GM12878 (cell line): ENCODE data around the gene SH2D7. TPM values are rescaled to one million over a fixed set of nuclear protein-coding genes. Genes with fewer than 3 reads are reported as not detected.

Experiments used
- ATAC-seq: fragments of 200-7000 bp; cut with Tn5 transposase; 3 replicates; pipeline ENCODE4 v1.9.1; 2020; ENCODE audit warnings: mild to moderate bottlenecking, moderate library complexity
- BruUV-seq: library from RNA; stranded (reverse); fragments of 400-500 nt; replicated peaks from 2 replicates; lab custom pipeline; 2021; lab: Mats Ljungman, UMichigan
- CTCF ChIA-PET: fragments of 300-600 bp; sonication (Branson Sonifier 250); formaldehyde crosslinking; extraction: SDS; loops from one replicate; lab custom pipeline; 2021; ENCODE audit warnings: inconsistent platforms; lab: Yijun Ruan, JAX
- POLR2A ChIA-PET: fragments of 350-600 bp; formaldehyde crosslinking; extraction: SDS; loops from one replicate; lab custom pipeline; 2021; ENCODE audit warnings: inconsistent platforms; lab: Charles Lee
- RAD21 ChIA-PET: fragments of 300-600 bp; sonication (Branson Sonifier 250); formaldehyde crosslinking; loops from one replicate; lab custom pipeline; 2023; ENCODE audit warnings: antibody characterized with exemption; ENCODE audit not compliant: unreplicated experiment; lab: Charles Lee
- SMC1A ChIA-PET: fragments of 300-600 bp; sonication (Branson Sonifier 250); formaldehyde crosslinking; loops from one replicate; lab custom pipeline; 2023; ENCODE audit not compliant: unreplicated experiment, uncharacterized antibody; lab: Charles Lee
- DNase-seq: peaks from one replicate; pipeline ENCODE4 v3.0.0-alpha.2; 2011; ENCODE audit warnings: low read depth, low spot score
- FAIRE-seq: peaks from 3 replicates; lab custom pipeline; 2011; peaks lifted over from hg19 to GRCh38; lab: Jason Lieb, UNC
- H2AFZ ChIP-seq: 2 replicates; pipeline ENCODE4 v1.6.0; 2011; ENCODE audit warnings: low read depth, low read length, control low read depth; ENCODE audit not compliant: control insufficient read depth
- H3K27ac ChIP-seq: 2 replicates; pipeline ENCODE4 v1.5.1; 2011; ENCODE audit warnings: control low read depth; ENCODE audit not compliant: control insufficient read depth, insufficient read depth
- H3K27me3 ChIP-seq, 2 experiments: replicated peaks in 1 of 2; 2 replicates each; pipeline versions ENCODE4 v1.6.0 to v1.6.1; 2011; ENCODE audit warnings: low read length in 1 of 2; ENCODE audit not compliant: control insufficient read depth in 2 of 2, insufficient read depth in 2 of 2
- H3K36me3 ChIP-seq, 2 experiments: 2 replicates each; pipeline ENCODE4 v1.5.1; 2011; ENCODE audit warnings: low read length in 1 of 2; ENCODE audit not compliant: control insufficient read depth in 2 of 2, insufficient read depth in 2 of 2
- H3K4me1 ChIP-seq: 2 replicates; pipeline ENCODE4 v1.6.1; 2011; ENCODE audit warnings: mild to moderate bottlenecking, low read length, moderate library complexity, mixed read lengths; ENCODE audit not compliant: control insufficient read depth, insufficient read depth
- H3K4me2 ChIP-seq: 2 replicates; pipeline ENCODE4 v1.6.0; 2011; ENCODE audit warnings: control low read depth; ENCODE audit not compliant: control insufficient read depth, insufficient read depth
- H3K4me3 ChIP-seq: fragments of 200-600 bp; sonication (generic); 2 replicates; pipeline ENCODE4 v1.5.1; 2016
- H3K79me2 ChIP-seq: 2 replicates; pipeline ENCODE4 v1.6.0; 2011; ENCODE audit warnings: low read length; ENCODE audit not compliant: control insufficient read depth, insufficient read depth
- H3K9ac ChIP-seq: 2 replicates; pipeline ENCODE4 v1.8.0; 2011; ENCODE audit warnings: low read length, control low read depth, mixed read lengths; ENCODE audit not compliant: control insufficient read depth, insufficient read depth
- H3K9me3 ChIP-seq: replicated peaks from 3 replicates; pipeline ENCODE4 v1.5.1; 2011; ENCODE audit warnings: mild to moderate bottlenecking, low read length; ENCODE audit not compliant: control insufficient read depth, insufficient read depth
- H4K20me1 ChIP-seq: 2 replicates; pipeline ENCODE4 v1.6.0; 2011; ENCODE audit not compliant: control insufficient read depth, insufficient read depth
- EP300 ChIP-seq, 2 experiments: fragments of 150-350 bp in 1 of 2; IDR thresholded peaks; 2 replicates each; pipeline ENCODE4 v1.6.1; 2011 to 2012; ENCODE audit warnings: low read depth in 2 of 2, low read length in 2 of 2, borderline replicate concordance in 1 of 2, improper control_type of control experiment in 1 of 2, inconsistent platforms in 1 of 2; ENCODE audit not compliant: control insufficient read depth in 1 of 2
- NFXL1 ChIP-seq: fragments of 450-650 bp; IDR thresholded peaks from 2 replicates; pipeline ENCODE4 v1.6.1; 2017; ENCODE audit warnings: antibody characterized with exemption, mild to moderate bottlenecking, borderline replicate concordance
- WGBS: methylation state at CpG from one replicate; pipeline ENCODE4 v1.1.6; 2016; ENCODE audit warnings: low lambda C conversion rate; ENCODE audit not compliant: insufficient replicate concordance, insufficient coverage; ENCODE audit errors: missing lambda C conversion rate; 5-methylcytosine and 5-hydroxymethylcytosine counted together
- in situ Hi-C: fragments of 300-500 bp; cut with MboI; formaldehyde crosslinking; loops from 9 replicates; pipeline ENCODE4 v1.14.3; 2018; ENCODE audit warnings: mixed read lengths
- intact Hi-C: fragments of 100-400 bp; cut with micrococcal nuclease; formaldehyde crosslinking; loops from one replicate; pipeline ENCODE4 v1.14.2; 2022; ENCODE audit not compliant: unreplicated experiment
- polyA plus RNA-seq, 11 experiments: library from polyadenylated mRNA; depleted of rRNA in 4 of 11; unstranded in 6 of 11; stranded (reverse) in 5 of 11; fragments of >200 nt; fragmentation: Nextera tagmentation in 4 of 11; fragmentation: Illumina TruSeq in 1 of 11; extraction: Ambion mirVana in 4 of 11; extraction: Trizol in 1 of 11; gene quantifications; 1 replicate in 1 of 11; 2 replicates in 10 of 11; pipeline versions ENCODE4 v1.2.1 to v1.2.3, GENCODE V29; 2011 to 2016; ENCODE audit warnings: inconsistent platforms in 2 of 11, missing spikeins in 2 of 11, low read depth in 1 of 11
- total RNA-seq, 4 experiments: library from RNA; depleted of rRNA in 3 of 4; stranded (reverse); fragments of >200 nt in 3 of 4; fragmentation: Illumina TruSeq in 1 of 4; extraction: Trizol in 1 of 4; gene quantifications; 2 replicates each; pipeline versions ENCODE4 v1.2.1 to v1.2.3, GENCODE V29; 2013 to 2021

Gene SH2D7
- total and polyA plus RNA-seq, 10 of the 15 experiments (the other 5 are each of a cell fraction or from before 2014, with no cell fraction given), result 0.04 to 0.06 TPM; not detected in 8

- no peak for TF ChIP-seq EP300 (IDR thresholded peaks at IDR 0.05; ENCODE audit: borderline replicate concordance in 1 of 2, control insufficient read depth in 1 of 2, low read depth in 2 of 2, low read length in 2 of 2)
Observed at GRCh38 chr15:78057803-78058202, 34.6 kb upstream of the SH2D7 start (continued).

- Histone ChIP-seq H3K4me2 (no peak overlapping the region), H3K9me3 (no peaks in the 10 kb centered on the region), H3K27me3 (no peaks in the 10 kb centered on the region), H3K4me1 (peaks cover 58% of the 10 kb centered on the region), H3K36me3 (peaks cover 0 to 5% of the 10 kb centered on the region in 2 experiments; a peak in 2 of 4 replicates), H4K20me1 (no peaks in the 10 kb centered on the region), H3K79me2 (peaks cover 84% of the 10 kb centered on the region), H3K9ac (no peak overlapping the region), H2AFZ (no peak overlapping the region), H3K27ac (no peak overlapping the region), H3K4me3 (no peak overlapping the region)
- in situ Hi-C loops, result no loop called here
- DNase-seq, result no peak
- no TSS peak for BruUV-seq
- ChIA-PET RAD21 (interaction anchor here (1.0 to 1.6 kb wide), 5 partner anchors 8 to 26 kb away, joined by 3 to 12 read pairs (median 4); no protein-coding TSS in a partner anchor), SMC1A (interaction anchor here (1.3 to 8.1 kb wide), 5 partner anchors 9 to 54 kb away, joined by 3 to 119 read pairs (median 8); no protein-coding TSS in a partner anchor), POLR2A (interaction anchor here (0.6 to 5.7 kb wide), 5 partner anchors 8 to 176 kb away, joined by 3 to 50 read pairs (median 6); partner anchors contain the start of gene ACSBG1), CTCF (interaction anchor here (0.6 to 8.2 kb wide), 11 partner anchors 9 to 149 kb away, joined by 3 to 87 read pairs (median 4); no protein-coding TSS in a partner anchor)
- intact Hi-C loops, result no loop called here
- TF ChIP-seq NFXL1, result no peak
- no peak for FAIRE-seq
- 92% methylated on average over 10 of the region's 10 CpGs for WGBS
- ATAC-seq, result no peak
Observed at GRCh38 chr15:78058401-78058935, 33.9 kb upstream of the SH2D7 start.
